HepG2 (cell line): ENCODE results near the gene CBY1. TPM values are rescaled to one million over a fixed set of nuclear protein-coding genes. Genes with fewer than 3 reads are reported as not detected.

Source experiments
- ARNTL ChIP-seq: sonication (generic); formaldehyde crosslinking; IDR thresholded peaks from 2 replicates; pipeline ENCODE4 v1.4.0; 2020; ENCODE audit warnings: mild to moderate bottlenecking, missing genetic modification reagents
- ASH2L ChIP-seq: fragments of 300-600, 200-600 bp; sonication (generic); IDR thresholded peaks from 2 replicates; pipeline ENCODE4 v1.7.0; 2017; ENCODE audit warnings: low read depth, mild to moderate bottlenecking, moderate library complexity, mixed read lengths, low read length; ENCODE audit not compliant: insufficient read length
- ELF3 ChIP-seq: IDR thresholded peaks from 2 replicates; pipeline ENCODE4 v1.6.1; 2016; ENCODE audit warnings: missing genetic modification reagents, missing compliant biosample characterization
- GZF1 ChIP-seq: sonication (generic); formaldehyde crosslinking; IDR thresholded peaks from 2 replicates; pipeline ENCODE4 v1.5.1; 2020; ENCODE audit warnings: mild to moderate bottlenecking, missing genetic modification reagents
- HDAC6 ChIP-seq: fragments of 200-600 bp; sonication (generic); IDR thresholded peaks from 2 replicates; pipeline ENCODE4 v1.7.0; 2017; ENCODE audit warnings: mild to moderate bottlenecking, antibody characterized with exemption, low read length, low read depth
- HNF4A ChIP-seq: sonication (generic); formaldehyde crosslinking; IDR thresholded peaks from 2 replicates; pipeline ENCODE4 v1.4.0; 2020; ENCODE audit warnings: missing genetic modification reagents
- JUN ChIP-seq: sonication (generic); formaldehyde crosslinking; IDR thresholded peaks from 2 replicates; pipeline ENCODE4 v1.4.0; 2020; ENCODE audit warnings: mild to moderate bottlenecking, missing genetic modification reagents
- MAF1 ChIP-seq: sonication (generic); formaldehyde crosslinking; IDR thresholded peaks from 2 replicates; pipeline ENCODE4 v1.5.0; 2020; ENCODE audit warnings: missing genetic modification reagents, borderline replicate concordance
- MEIS2 ChIP-seq: sonication (generic); formaldehyde crosslinking; IDR thresholded peaks from 2 replicates; pipeline ENCODE4 v1.9.0; 2021; ENCODE audit warnings: mild to moderate bottlenecking, missing genetic modification reagents
- NR0B2 ChIP-seq: sonication (generic); formaldehyde crosslinking; IDR thresholded peaks from 2 replicates; pipeline ENCODE4 v1.4.0; 2020; ENCODE audit warnings: mild to moderate bottlenecking, missing genetic modification reagents
- RFX1 ChIP-seq: fragments of 450-650 bp; IDR thresholded peaks from 2 replicates; pipeline ENCODE4 v1.6.1; 2017
- RFX5 ChIP-seq: IDR thresholded peaks from 2 replicates; pipeline ENCODE4 v1.6.1; 2011; ENCODE audit warnings: low read depth, low read length, improper control_type of control experiment
- SIN3B ChIP-seq: fragments of 150-350 bp; IDR thresholded peaks from 2 replicates; pipeline ENCODE4 v1.6.1; 2014; ENCODE audit warnings: low read length
- SPEN ChIP-seq: sonication (generic); formaldehyde crosslinking; IDR thresholded peaks from 2 replicates; pipeline ENCODE4 v1.5.1; 2020; ENCODE audit warnings: low read depth, mild to moderate bottlenecking, missing genetic modification reagents
- ZNF121 ChIP-seq: sonication (generic); formaldehyde crosslinking; IDR thresholded peaks from 2 replicates; pipeline ENCODE4 v1.5.0; 2020; ENCODE audit warnings: mild to moderate bottlenecking, missing genetic modification reagents
- ZNF235 ChIP-seq: sonication (generic); formaldehyde crosslinking; IDR thresholded peaks from 2 replicates; pipeline ENCODE4 v1.8.1; 2023; ENCODE audit warnings: mild to moderate bottlenecking, missing genetic modification reagents, borderline replicate concordance
- ZNF317 ChIP-seq: sonication (generic); formaldehyde crosslinking; IDR thresholded peaks from 2 replicates; pipeline ENCODE4 v1.5.0; 2020; ENCODE audit warnings: mild to moderate bottlenecking, missing genetic modification reagents
- ZNF546 ChIP-seq: sonication (generic); formaldehyde crosslinking; conservative IDR thresholded peaks from 2 replicates; pipeline ENCODE4 v1.8.1; 2023; ENCODE audit warnings: mild to moderate bottlenecking, missing genetic modification reagents
- ZNF552 ChIP-seq: sonication (generic); formaldehyde crosslinking; IDR thresholded peaks from 2 replicates; pipeline ENCODE4 v1.9.0; 2022; ENCODE audit warnings: missing genetic modification reagents, mild to moderate bottlenecking, borderline replicate concordance
- polyA plus RNA-seq, 8 experiments: library from polyadenylated mRNA; depleted of rRNA in 3 of 8; stranded (reverse) in 7 of 8; unstranded in 1 of 8; fragments of >200 nt; fragmentation: Illumina TruSeq in 4 of 8; extraction: Trizol in 4 of 8; gene quantifications; 2 replicates each; pipeline versions ENCODE4 v1.2.1 to v1.2.3, GENCODE V29; 2011 to 2016; ENCODE audit warnings: low read depth in 4 of 8, missing spikeins in 1 of 8, mixed read lengths in 1 of 8; ENCODE audit not compliant: insufficient read depth in 1 of 8
- total RNA-seq, 5 experiments: library from RNA; depleted of rRNA; stranded (reverse); fragments of >200 nt; fragmentation: Illumina TruSeq; extraction: Trizol; gene quantifications; 2 replicates each; pipeline ENCODE4 v1.2.3, GENCODE V29; 2016; ENCODE audit warnings: low read depth in 1 of 5
- TF ChIP-seq, protein P1 (sequence below), 2 experiments: sonication (generic) in 1 of 2; formaldehyde crosslinking in 1 of 2; IDR thresholded peaks; 2 replicates each; pipeline versions ENCODE4 v1.4.0 to v1.6.1; 2016 to 2020; ENCODE audit warnings: borderline replicate concordance in 1 of 2, low read depth in 1 of 2, mild to moderate bottlenecking in 1 of 2, missing genetic modification reagents in 1 of 2
- TF ChIP-seq, protein P2 (sequence below): sonication (generic); formaldehyde crosslinking; IDR thresholded peaks from 2 replicates; pipeline ENCODE4 v1.4.0; 2020; ENCODE audit warnings: low read depth, missing genetic modification reagents

CBY1 gene
- total and polyA plus RNA-seq, 2 of the 13 experiments (the other 11 are each of a cell fraction or from before 2014, with no cell fraction given) = 19.7 to 20.3 TPM

DNA sequence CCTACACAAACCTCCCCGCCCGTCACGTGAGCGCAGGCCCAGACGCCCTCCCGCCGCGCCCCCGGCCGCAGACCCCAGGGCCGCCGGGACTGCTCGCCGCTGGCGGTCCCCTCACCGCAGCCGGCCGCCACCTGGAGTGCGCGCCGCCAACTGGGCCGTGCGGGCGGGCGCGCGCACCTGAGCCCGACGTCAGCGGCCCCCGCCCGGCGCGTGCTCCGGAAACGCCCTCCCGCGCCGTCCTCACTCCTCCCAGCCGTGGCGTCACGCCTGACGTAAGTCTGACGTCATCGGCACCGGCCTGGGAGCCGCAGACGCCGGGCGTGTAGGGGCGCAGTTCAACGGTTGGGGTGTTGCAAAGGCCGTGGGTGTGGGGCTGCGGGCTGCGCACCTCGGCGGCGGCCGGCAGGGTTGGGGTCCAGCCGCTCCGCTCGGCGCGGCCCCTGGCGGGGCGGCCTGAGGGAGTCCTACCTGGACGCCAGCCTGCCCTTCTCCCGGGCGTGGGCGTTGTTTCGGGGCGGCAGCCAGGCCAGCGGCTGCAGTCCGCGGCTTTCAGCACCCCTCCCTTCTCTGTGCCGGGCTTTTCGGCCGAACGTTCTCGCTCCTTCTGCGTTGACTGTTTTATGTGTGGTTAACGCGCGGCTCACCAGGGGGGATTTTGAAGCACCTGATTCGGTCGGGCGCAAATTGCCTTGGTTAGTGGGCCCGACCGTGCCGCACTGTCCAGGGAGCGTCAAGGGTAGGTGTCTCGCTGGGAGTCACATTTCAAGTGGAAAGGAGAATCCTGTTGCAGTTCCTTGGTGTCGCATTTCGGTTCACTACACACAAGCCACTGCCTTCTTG is 44.6 kb downstream of the CBY1 start, which contains the start of gene JOSD1 (continued):
- TF ChIP-seq HDAC6 (no peak), ZNF235 (CRISPR knock-in tag) (peak; percentile 75; the same call in 1 of the 2 replicates), ZNF552 (no peak), ZNF546 (CRISPR knock-in tag) (0 out of 2 replicates have a peak, but pooled peaks have one; percentile 62), SIN3B (0 out of 2 replicates have a peak, but pooled peaks have one; percentile 13), SPEN (CRISPR knock-in tag) (peak; percentile 87), RFX5 (peak; percentile 64), ARNTL (CRISPR knock-in tag) (peak; percentile 43; the same call in 1 of the 2 replicates), RFX1 (no peak), MEIS2 (CRISPR knock-in tag) (peak; percentile 67; the same call in 1 of the 2 replicates), MAF1 (no peak), GZF1 (no peak; the same call in 1 of the 2 replicates), JUN (CRISPR knock-in tag) (peak; percentile 86), ZNF121 (CRISPR knock-in tag) (0 out of 2 replicates have a peak, but pooled peaks have one; percentile 12), HNF4A (CRISPR knock-in tag) (no peak; the same call in 1 of the 2 replicates), NR0B2 (CRISPR knock-in tag) (0 out of 2 replicates have a peak, but pooled peaks have one; percentile 14), ELF3 (CRISPR knock-in tag) (peak; percentile 65), ZNF317 (CRISPR knock-in tag) (no peak), ASH2L (peak; percentile 62)
- TF ChIP-seq, protein P1, sequence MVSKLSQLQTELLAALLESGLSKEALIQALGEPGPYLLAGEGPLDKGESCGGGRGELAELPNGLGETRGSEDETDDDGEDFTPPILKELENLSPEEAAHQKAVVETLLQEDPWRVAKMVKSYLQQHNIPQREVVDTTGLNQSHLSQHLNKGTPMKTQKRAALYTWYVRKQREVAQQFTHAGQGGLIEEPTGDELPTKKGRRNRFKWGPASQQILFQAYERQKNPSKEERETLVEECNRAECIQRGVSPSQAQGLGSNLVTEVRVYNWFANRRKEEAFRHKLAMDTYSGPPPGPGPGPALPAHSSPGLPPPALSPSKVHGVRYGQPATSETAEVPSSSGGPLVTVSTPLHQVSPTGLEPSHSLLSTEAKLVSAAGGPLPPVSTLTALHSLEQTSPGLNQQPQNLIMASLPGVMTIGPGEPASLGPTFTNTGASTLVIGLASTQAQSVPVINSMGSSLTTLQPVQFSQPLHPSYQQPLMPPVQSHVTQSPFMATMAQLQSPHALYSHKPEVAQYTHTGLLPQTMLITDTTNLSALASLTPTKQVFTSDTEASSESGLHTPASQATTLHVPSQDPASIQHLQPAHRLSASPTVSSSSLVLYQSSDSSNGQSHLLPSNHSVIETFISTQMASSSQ (IDR thresholded peaks at IDR 0.05; ENCODE audit: low read depth) = no peak
- TF ChIP-seq, protein P1 (CRISPR knock-in tag; IDR thresholded peaks at IDR 0.05; ENCODE audit: borderline replicate concordance) = peak; percentile 28; the same call in 1 of the 2 replicates
- TF ChIP-seq, protein P2, sequence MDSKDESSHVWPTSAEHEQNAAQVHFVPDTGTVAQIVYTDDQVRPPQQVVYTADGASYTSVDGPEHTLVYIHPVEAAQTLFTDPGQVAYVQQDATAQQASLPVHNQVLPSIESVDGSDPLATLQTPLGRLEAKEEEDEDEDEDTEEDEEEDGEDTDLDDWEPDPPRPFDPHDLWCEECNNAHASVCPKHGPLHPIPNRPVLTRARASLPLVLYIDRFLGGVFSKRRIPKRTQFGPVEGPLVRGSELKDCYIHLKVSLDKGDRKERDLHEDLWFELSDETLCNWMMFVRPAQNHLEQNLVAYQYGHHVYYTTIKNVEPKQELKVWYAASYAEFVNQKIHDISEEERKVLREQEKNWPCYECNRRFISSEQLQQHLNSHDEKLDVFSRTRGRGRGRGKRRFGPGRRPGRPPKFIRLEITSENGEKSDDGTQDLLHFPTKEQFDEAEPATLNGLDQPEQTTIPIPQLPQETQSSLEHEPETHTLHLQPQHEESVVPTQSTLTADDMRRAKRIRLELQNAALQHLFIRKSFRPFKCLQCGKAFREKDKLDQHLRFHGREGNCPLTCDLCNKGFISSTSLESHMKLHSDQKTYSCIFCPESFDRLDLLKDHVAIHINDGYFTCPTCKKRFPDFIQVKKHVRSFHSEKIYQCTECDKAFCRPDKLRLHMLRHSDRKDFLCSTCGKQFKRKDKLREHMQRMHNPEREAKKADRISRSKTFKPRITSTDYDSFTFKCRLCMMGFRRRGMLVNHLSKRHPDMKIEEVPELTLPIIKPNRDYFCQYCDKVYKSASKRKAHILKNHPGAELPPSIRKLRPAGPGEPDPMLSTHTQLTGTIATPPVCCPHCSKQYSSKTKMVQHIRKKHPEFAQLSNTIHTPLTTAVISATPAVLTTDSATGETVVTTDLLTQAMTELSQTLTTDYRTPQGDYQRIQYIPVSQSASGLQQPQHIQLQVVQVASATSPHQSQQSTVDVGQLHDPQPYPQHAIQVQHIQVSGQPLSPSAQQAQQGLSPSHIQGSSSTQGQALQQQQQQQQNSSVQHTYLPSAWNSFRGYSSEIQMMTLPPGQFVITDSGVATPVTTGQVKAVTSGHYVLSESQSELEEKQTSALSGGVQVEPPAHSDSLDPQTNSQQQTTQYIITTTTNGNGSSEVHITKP (CRISPR knock-in tag) = 0 out of 2 replicates have a peak, but pooled peaks have one; percentile 23
